Measurements from ENCODE around the gene SFXN1. TPM values are rescaled to one million over a fixed set of nuclear protein-coding genes. Genes with fewer than 3 reads are reported as not detected.

The SFXN1 gene
- total and polyA plus RNA-seq, 9 of the 15 experiments (the other 6 are each of a cell fraction or from before 2014, with no cell fraction given): 31.8 to 261 (median 113) TPM

DNA sequence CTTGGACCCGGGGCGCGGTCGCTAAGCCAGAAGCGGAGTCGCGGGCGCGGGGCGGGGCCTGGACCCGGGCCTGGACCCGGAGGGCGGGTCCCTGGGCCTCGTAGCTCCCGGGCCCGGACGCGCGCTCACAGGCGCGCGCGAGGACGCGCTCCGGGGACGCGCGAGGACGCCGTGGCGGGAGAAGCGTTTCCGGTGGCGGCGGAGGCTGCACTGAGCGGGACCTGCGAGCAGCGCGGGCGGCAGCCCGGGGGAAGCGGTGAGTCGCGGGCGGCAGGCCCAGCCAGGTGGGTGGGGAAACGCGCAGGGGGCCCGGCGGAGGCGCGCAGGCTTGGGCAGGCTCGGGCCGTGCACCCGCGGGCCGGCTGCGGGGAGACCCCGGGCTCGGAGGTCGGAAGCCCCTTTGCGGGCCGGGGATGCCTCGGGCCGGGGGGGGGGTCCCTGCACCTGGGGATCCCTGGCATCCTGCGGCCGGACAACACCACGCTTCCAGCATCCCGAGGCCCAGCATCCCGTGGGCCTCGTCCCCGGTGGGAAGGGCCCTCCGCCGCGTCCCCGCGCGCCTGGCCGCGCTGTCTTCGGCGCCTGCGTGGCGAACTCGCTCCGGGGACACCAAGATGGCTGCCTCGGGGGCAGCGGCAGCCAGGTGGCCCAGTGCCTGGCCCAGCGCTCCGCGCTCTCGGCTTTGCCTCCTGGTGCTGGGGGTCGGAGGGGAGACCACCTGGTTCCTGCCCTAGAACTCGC, at the start of gene SFXN1 (continued):
- TF ChIP-seq, protein P1, sequence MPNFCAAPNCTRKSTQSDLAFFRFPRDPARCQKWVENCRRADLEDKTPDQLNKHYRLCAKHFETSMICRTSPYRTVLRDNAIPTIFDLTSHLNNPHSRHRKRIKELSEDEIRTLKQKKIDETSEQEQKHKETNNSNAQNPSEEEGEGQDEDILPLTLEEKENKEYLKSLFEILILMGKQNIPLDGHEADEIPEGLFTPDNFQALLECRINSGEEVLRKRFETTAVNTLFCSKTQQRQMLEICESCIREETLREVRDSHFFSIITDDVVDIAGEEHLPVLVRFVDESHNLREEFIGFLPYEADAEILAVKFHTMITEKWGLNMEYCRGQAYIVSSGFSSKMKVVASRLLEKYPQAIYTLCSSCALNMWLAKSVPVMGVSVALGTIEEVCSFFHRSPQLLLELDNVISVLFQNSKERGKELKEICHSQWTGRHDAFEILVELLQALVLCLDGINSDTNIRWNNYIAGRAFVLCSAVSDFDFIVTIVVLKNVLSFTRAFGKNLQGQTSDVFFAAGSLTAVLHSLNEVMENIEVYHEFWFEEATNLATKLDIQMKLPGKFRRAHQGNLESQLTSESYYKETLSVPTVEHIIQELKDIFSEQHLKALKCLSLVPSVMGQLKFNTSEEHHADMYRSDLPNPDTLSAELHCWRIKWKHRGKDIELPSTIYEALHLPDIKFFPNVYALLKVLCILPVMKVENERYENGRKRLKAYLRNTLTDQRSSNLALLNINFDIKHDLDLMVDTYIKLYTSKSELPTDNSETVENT (CRISPR knock-in tag; IDR thresholded peaks at IDR 0.05): peak; percentile 21; the same call in 1 of the 2 replicates
- TF ChIP-seq, protein P2, sequence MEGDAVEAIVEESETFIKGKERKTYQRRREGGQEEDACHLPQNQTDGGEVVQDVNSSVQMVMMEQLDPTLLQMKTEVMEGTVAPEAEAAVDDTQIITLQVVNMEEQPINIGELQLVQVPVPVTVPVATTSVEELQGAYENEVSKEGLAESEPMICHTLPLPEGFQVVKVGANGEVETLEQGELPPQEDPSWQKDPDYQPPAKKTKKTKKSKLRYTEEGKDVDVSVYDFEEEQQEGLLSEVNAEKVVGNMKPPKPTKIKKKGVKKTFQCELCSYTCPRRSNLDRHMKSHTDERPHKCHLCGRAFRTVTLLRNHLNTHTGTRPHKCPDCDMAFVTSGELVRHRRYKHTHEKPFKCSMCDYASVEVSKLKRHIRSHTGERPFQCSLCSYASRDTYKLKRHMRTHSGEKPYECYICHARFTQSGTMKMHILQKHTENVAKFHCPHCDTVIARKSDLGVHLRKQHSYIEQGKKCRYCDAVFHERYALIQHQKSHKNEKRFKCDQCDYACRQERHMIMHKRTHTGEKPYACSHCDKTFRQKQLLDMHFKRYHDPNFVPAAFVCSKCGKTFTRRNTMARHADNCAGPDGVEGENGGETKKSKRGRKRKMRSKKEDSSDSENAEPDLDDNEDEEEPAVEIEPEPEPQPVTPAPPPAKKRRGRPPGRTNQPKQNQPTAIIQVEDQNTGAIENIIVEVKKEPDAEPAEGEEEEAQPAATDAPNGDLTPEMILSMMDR (IDR thresholded peaks at IDR 0.05 in 2 of 3, conservative IDR thresholded peaks at IDR 0.05 in 1 of 3; ENCODE audit: insufficient read depth in 2 of 3, low read depth in 1 of 3, low read length in 3 of 3): 0 out of 6 replicates have a peak, but pooled peaks of 1 of the 3 experiments have one; percentile 0
- TF ChIP-seq SIN3A (IDR thresholded peaks at IDR 0.05; ENCODE audit: borderline replicate concordance in 2 of 2, control insufficient read depth in 1 of 2, low read depth in 2 of 2, low read length in 2 of 2) (peak in 1 of 2 experiments; percentile 28; a peak in 1 of 4 replicates), EP400 (IDR thresholded peaks at IDR 0.05) (peak; percentile 77), ZBTB7A (IDR thresholded peaks at IDR 0.05; ENCODE audit: borderline replicate concordance, control insufficient read depth, low read depth, low read length) (peak; percentile 78; the same call in 1 of the 2 replicates), ZBTB17 (CRISPR knock-in tag; IDR thresholded peaks at IDR 0.05) (0 out of 2 replicates have a peak, but pooled peaks have one; percentile 45), SRSF1 (IDR thresholded peaks at IDR 0.05; ENCODE audit: low read depth, low read length) (no peak), CREM (IDR thresholded peaks at IDR 0.05; ENCODE audit: low read depth) (peak; percentile 24; the same call in 1 of the 2 replicates), MYC (IDR thresholded peaks at IDR 0.05; ENCODE audit: low read depth, low read length) (peak; percentile 71), MYC (CRISPR knock-in tag; IDR thresholded peaks at IDR 0.05; ENCODE audit: borderline replicate concordance, low read depth) (no peak), YY1 (IDR thresholded peaks at IDR 0.05; ENCODE audit: borderline replicate concordance in 1 of 3, control insufficient read depth in 1 of 3, extremely low read depth in 1 of 3, insufficient read depth in 3 of 3, insufficient read length in 1 of 3, insufficient replicate concordance in 2 of 3, low read depth in 1 of 3, low read length in 2 of 3) (peak; percentile 88 to 96 (median 93)), CXXC5 (CRISPR knock-in tag; IDR thresholded peaks at IDR 0.05) (peak; percentile 91), RBFOX2 (IDR thresholded peaks at IDR 0.05; ENCODE audit: low read depth, low read length) (peak; percentile 92), ZNF766 (CRISPR knock-in tag; conservative IDR thresholded peaks at IDR 0.05) (peak; percentile 91), NR3C1 (CRISPR knock-in tag; IDR thresholded peaks at IDR 0.05) (0 out of 2 replicates have a peak, but pooled peaks have one; percentile 39), TAF7 (tag; IDR thresholded peaks at IDR 0.05) (0 out of 2 replicates have a peak, but pooled peaks have one; percentile 60), CTBP1 (IDR thresholded peaks at IDR 0.05; ENCODE audit: borderline replicate concordance) (peak; percentile 78; the same call in 1 of the 2 replicates), NONO (IDR thresholded peaks at IDR 0.05; ENCODE audit: low read depth in 2 of 2, low read length in 1 of 2) (peak; percentile 72 to 90; a peak in 3 of 4 replicates), TAF1 (IDR thresholded peaks at IDR 0.05; ENCODE audit: control insufficient read depth, extremely low read depth, insufficient read depth, low read length, severe bottlenecking) (peak; percentile 83), FOXJ2 (tag; IDR thresholded peaks at IDR 0.05) (0 out of 2 replicates have a peak, but pooled peaks have one; percentile 52), TFAM (CRISPR knock-in tag; conservative IDR thresholded peaks at IDR 0.05) (no peak), NRF1 (conservative IDR thresholded peaks at IDR 0.05 in 1 of 2, IDR thresholded peaks at IDR 0.05 in 1 of 2) (peak; percentile 83 to 87)

Measured in K562 (cell line).